Endometrium (tissue), 2 donors: Measurements from ENCODE around the gene MSI2.

Experiments used
- FAIRE-seq: peaks from 2 replicates; lab custom pipeline; 2012; peaks lifted over from hg19 to GRCh38; lab: Jason Lieb, UNC
- donor health status: control.
- donor health status: control.

The MSI2 gene

DNA sequence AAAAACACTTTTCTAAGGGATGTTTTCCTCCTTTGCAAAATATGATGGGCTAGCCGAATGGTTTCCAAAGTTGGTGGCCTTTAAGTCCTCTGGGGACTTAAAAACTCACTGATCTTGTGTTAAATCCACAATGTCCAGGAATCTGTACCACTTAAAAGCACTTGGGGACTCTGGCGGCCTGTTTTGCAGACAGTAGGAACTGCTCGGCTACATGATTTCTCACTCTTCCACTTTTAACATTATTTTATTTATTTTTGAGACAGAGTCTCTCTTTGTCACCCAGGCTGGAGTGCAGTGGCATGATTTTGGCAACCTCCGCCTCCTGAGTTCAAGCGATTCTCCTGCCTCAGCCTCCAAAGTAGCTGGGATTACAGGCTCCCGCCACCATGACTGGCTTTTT is 9.1 kb upstream of the MSI2 start:
- no peak for FAIRE-seq

DNA sequence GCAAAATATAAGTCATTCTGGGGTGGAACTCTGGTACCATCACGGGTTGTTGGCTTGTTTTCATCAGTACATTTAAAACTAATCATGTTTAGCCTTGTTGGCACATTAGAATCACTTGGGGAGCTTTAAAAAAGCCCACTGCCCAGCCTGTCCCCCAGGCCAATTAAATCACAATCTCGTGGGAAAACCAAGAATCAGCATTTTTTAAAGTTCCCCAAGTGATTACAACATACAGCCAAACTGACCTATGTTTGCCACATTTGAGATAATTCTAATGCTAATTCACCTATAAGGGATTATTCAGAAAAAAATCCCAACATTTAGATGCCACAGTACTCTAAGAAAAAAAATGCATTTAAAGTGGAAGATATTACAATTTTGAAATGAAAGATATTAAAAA is 8.4 kb upstream of the MSI2 start:
- FAIRE-seq = no peak

DNA sequence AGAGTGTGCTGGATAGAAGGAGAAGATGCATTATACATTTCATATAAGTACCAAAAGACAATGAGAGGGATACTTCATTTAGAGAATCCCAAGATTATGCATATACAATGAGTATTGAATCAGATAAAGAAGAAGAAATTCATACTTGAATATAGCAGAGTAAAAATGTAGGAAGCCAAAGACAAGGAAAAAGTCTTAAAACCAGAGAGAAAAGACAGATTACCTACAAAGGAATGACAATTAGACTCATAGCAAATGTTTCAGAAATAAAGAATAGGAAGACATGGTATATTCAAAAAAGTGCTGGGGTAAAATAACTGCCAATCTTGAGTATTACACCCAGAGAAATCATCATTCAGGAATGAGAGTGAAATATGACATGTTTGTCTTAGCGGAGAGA is 6.8 kb upstream of the MSI2 start:
- no peak for FAIRE-seq

DNA sequence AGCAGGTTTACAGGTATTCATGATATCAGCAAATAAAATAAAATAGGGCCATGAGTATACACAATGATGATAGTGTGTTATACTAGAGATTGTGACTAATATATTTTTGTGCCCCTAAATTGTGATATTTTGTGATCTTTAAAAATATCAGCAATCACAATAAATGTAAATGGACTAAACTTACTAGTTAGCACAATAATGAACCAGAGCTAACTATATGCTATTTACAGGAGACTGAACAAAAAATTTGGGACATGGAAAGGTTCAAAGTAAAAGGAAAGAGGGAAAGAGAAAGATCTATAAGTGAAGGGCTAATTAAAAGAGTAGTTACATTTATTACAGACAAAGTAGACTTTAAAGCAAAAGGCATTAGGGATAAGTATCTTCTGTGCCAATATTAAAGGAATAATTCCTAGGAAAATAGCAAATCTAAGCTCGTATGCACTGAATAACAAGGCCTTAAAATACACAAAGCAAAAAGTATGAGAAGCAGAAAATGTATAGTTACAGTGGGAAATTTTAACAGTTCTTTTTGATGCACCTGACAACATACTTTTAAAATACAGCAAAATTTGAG is 5.0 kb upstream of the MSI2 start:
- no peak for FAIRE-seq

DNA sequence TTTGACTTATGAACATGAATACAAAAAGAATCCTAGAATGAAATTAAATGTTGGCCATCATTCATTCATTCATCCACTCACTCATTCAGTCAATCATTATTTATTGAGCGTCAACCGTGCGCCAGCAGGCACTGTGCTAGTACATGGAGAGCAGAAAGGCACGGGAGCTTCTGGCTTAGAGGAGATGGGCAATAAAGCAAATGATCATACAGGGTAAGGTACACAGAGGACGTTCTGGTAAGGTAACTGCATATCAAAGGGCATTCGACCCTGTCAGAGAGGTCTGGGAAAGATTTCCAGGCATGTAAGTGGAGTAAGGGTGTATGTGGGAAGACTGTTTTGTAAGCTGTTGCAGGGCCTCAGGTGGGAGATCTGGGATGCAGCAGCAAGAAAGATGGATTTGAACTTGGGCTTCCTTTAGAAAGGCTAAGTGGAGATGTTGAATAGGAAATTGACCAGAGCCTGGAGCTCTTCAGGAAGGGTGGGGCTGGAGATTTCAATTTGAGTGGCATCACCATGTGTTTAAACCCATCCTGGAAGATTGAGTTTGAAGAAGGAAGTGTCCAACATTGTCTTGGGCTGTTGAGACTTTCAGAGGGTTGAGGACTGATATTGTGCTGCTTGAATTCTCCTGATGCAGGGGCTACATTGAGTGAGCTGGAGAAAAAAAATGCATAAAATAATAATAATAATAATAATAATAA is 2.8 kb upstream of the MSI2 start:
- FAIRE-seq = no peak

DNA sequence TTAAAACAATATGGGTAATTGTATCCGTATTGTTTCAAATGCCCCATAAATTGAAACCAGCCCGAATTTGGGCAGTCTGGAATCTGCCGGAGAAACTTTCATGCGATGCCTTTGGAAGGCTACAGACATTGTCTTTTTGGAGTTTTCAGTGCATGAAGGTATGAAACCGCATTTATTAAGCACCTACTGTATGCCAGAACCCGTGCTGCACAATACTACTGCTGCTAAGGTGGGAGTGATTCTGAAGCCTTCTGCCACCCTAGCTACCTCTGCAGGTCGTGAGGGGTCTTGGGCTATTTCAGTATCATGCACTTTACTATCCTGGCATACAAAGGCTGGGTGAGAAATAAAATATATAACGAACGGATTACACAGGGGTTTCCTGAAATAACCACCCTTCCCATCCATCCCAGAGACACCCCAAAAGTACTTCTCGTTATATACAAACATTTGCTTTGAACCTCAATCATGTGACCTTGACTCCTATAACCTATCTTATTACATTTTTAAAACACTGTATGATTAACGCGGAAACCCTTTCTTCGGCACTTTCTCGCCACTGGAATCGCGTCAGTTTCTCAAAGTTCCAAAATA is 1.0 kb upstream of the MSI2 start:
- no peak for FAIRE-seq

DNA sequence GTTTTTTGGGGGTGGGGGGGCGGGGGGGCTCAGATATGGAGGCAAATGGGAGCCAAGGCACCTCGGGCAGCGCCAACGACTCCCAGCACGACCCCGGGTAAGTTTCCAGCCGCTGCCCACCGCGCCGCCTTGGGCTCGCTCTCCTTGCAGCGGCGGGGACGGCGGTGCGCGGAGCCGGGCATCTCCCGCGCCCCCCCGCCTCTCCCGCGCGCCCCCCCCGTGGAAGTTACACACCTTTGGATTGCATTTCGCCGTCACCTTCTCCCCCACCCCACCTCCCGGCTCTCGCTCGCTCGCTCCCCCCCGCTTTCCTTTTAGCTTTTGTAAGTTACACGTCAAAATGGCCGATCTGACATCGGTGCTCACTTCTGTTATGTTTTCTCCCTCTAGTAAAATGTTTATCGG is 387 bp downstream of the MSI2 start:
- FAIRE-seq = no peak

DNA sequence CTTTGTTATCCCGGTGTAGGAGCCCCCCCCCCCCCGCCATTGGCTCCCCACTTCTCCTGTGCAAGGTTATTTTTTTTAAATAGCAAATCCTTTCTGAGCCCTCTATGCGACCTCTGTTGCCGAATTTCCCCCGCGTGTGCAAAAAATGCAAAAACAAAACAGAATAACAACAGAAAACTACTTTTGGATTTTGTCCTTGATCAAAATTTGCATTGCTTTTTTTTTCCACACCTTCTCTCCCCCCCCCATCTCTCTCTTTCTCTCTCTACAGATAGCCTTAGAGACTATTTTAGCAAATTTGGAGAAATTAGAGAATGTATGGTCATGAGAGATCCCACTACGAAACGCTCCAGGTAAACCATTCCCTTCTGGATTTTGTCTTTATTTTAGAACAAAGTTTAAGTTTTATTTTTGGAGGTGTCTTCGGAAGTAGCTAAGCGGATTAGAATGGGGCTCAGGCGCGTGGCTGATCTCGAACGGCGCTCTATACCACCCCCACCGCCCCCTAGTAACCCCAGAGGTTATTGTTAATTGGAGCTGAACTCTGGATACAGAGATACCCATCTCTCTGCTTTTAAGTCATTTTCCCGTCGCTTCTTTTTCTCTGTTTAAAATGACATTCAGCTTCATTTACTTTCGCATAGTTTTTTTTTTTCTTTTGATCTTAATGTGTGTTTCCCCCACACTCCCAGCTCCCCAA is 1.0 kb downstream of the MSI2 start:
- no peak for FAIRE-seq

DNA sequence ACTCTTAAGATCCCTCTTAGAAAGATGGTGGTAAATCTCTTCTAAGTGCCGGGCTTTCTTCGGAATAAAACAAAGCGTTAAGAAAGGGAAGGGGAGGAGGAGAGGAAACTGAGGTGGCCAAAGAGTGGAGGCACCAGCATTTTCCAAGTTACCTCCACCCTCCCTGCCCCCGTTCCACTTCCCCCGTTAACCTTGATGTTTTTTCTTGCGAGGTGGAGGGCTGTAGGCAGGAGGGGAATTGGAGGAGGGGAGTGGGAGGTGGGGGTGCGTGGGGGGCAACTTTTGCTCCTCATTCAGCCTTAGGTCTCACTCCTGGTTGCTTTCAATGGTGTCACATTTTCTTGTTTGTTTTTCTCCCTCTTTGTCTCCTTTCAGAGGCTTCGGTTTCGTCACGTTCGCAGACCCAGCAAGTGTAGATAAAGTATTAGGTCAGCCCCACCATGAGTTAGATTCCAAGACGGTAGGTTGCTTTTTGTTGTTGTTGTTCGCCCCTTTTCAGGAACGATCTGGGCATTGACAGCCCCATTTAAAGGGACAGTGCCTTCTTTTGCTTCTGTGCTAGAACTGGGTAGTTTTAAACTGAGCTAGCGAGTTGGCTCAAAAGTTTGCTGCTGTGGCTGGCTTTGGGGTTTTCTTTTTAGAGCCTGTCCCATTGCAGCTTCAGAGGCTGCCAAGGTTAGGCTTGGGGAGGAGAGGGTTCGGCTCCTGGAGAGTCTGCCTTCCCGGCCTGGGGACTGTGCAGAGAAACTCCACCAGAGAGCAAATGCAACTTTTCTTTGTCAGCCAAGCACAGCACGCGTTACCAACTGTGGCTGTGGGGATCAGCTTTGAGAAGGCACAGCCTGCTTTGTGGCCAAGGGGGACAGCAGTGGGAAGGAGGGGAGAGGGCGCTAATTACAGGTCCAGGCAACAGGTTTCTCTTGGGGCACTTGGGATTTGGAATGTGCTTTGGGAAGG is 1.9 kb downstream of the MSI2 start:
- no peak for FAIRE-seq

DNA sequence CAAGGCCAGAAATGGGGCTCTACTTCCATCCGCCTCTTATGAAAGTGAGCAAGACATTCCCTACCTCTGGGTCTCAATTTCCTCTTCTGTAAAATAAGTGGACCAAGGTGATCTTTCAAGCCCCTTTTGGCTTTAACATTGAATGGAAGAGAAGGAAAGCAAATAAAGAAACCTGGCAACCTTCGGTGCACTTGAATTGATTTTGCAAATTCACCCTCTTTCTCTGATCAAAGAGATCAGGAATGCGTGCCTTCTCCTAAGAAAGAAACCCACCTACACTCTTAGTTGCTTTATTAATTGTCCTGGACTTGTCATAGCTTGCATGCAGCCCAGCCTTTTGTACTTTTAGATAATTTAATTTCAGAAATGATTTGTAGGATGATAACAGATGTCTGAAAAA is 3.0 kb downstream of the MSI2 start:
- no peak for FAIRE-seq

DNA sequence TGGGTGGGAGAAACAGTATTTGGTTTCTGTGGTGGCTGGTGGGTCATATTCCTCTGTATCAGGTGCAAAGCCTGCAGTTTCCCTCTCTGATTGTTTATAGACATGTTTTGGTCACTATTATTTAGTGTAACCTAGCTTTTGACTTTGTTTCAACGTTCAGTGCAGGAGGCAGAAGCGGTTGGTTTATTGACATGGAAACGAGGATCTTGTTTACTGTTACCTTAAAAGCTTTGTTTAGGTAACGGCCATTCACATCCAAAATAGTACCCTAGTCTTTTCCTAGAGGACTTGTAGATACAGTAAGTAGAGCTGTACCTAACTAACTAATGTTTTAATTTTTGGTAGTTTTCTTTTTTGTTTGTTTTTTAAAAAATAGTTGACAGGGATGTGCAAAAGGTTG is 3.5 kb downstream of the MSI2 start:
- no peak for FAIRE-seq

DNA sequence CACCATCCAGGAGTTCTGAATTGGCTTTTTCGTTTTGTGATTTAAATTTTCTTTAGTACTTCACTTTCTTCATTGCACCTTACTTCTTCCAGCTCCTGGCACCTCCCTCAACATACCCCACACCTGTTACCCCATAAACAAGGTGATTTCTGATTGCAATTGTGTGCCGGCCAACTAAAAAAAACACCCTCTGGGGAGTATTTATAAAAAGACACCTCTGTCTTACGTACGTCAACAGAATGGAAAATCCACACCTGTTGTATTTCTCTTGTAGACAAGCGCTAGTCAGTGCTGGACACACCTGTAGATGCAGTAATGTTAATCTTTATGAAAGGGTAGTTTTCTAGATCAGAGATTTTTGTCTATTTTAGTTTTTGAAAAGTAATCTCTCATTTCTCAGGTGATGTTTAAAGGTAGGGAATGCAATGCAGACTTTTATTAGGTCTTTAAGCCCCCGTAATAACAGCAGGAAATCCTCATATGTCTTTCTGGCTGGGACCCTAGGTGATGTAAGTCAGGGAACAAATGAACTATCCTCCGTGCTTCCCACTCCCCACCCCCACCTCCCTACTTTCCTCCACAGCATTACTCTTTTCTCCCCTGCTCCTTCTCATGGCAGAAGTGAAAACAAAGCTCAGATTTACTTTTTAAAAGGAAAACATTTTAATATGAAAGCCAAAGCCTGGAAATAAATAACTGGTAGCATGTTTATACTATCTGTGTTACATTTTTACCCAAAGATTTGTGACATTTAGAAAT is 4.2 kb downstream of the MSI2 start:
- no peak for FAIRE-seq

DNA sequence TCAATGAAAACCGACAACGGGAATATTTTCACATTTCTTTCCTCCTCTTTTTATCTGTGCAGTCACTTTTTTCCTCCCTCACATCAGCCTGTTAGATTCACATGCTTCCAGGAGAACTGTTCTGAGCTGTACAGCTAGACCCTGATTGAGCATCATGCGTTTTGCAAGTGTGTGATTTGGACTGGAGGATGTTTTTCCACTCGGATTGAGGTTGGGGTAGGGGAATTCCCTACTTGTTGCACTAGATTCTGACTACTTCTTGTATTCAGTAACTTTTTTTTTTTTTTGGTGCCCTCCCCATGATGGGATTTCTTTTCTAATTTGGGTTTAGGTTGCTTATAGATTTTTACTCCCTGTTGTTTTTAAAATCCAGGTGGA is 4.8 kb downstream of the MSI2 start:
- FAIRE-seq = no peak

DNA sequence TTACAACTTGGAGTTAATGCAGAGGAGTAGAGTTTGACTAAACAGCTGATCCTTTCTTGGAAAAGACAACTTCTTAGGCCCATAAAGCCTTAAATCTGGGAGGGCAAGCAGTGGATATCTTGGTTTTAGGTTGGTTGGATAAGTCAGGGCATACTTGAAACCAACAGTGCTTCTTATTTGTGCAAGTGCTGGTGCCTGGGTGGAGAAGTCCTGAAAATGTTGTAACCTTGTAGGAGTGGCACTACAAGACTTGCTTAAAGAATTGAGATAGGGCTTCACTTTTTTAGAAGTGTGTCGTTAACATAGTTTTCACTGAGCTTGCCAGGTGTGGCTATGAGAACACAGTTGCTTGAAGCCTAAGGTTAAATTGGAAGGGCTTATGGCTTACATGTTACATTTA is 6.2 kb downstream of the MSI2 start:
- no peak for FAIRE-seq

DNA sequence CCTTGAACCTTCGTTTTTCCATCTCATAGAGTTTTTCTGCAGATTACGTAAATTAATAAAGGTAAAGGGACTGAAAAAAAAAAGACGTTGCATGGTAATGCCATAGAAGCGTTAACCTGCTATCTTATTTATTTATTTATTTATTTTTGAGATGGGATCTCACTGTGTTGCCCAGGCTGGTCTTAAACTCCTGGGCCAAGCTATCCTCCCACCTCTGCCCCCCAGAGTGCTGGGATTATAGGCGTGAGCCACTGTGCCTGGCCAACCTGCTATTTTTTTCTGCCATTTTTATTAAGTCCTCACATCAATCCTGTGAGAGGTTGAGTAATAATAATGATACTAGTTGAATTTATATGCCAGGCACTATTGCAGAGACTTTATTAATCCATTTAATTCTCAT is 7.9 kb downstream of the MSI2 start:
- no peak for FAIRE-seq

DNA sequence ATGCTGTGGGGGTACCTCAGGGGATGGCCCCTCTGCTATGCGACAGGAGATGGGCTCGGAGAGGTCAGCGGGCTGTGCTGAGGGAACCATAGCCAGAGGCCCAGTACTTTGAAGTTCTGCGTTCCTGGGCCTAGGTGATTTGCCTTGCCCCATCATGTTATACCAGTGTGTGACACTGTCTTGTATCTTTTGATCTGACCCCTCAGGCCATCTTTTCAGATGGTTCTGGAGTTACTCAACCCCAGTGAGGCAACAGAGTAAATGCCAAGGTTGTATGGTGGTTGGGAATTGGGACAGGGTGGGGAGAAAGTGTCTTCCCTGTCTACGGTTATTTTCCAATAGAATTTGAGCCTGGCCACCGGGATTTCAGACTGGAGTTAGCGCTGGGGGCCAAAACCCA is 8.5 kb downstream of the MSI2 start:
- no peak for FAIRE-seq

DNA sequence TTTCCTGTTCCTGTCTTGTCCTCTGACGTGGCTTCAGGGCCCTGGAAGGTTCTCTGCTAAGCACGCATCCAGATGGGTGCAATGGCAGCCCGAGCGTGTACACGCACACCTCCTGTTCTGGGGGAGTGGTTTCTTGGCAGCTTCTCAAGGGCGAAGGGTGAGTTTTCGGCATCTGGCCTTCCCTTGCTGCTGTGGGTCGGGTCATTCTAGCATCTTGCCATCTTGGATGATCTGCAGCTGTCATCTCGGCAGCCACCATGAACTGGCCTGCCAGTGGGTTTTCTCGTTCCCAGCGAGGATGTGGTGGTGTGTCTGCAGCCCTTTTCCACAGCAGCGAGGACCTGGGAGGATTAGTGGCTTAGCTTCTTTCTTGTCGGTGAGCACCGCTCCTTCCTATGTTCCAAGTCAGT is 10.6 kb downstream of the MSI2 start:
- FAIRE-seq = no peak

DNA sequence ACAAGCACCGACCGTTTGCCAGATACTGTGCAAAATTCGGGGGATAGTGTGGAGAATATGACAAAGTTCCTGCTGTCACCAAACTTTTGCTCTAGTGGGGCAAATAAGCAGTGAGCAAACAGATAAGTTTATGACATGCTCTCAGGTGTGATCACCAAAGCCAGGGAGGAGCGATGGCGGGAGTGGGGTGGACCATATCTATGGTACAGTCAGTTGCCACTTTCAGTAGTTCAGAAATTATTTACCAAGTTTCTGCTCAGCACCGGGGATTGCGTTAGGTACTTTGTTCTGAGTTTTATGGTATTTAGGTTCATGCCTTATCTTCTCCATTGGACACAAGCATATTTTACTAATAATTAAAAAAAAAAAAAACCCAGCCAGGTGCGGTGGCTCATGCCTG is 11.9 kb downstream of the MSI2 start:
- no peak for FAIRE-seq

DNA sequence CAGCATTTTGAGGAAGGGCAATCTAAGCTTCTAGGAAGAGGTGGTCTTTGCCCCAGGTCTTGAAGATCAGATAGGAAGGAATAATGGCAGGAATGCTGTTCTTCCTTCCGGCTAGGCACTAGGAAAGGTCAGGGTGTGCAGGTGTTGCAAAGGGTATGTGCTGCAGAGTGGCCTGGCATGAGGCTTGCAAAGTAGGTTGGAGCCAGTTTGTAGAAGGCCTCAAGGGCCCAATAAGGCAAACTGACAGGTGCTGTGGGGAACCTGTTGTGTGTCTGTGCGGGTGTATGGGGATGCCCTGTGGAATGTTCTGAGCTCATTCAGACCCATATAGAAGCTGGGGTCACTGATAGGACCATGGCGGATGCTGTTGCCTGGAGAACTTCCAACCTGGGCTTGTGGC is 12.7 kb downstream of the MSI2 start:
- no peak for FAIRE-seq

DNA sequence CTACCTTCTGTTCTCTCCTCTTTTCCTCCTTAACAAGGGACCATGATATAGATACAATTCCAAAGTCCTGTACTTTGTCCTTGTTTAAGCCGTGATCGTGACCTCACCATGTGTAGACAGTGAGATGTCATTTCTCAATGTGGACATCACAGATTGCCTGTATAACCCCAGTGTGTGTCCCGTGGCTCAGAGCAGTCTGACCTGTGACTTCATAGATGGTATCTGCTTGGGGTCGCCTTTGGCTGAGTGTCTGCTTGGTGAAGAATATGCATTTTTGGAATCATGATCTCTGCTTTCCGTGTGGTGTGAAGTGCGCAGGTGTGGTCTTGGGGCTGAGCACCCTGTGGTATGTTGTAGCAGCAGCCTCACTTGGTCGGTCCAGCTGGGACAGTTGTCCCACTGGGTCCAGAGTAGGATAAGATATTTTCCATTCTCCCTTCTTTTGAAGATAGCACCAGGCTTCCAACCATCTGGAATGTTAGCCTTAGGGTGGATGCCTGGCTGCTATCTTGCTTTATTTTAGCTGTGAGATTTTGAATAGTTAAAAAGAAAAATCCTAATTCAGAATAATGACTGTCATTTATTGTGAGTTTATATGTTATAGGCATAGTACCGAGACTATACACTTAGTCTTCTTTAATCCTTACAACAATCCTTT is 13.4 kb downstream of the MSI2 start:
- no peak for FAIRE-seq

DNA sequence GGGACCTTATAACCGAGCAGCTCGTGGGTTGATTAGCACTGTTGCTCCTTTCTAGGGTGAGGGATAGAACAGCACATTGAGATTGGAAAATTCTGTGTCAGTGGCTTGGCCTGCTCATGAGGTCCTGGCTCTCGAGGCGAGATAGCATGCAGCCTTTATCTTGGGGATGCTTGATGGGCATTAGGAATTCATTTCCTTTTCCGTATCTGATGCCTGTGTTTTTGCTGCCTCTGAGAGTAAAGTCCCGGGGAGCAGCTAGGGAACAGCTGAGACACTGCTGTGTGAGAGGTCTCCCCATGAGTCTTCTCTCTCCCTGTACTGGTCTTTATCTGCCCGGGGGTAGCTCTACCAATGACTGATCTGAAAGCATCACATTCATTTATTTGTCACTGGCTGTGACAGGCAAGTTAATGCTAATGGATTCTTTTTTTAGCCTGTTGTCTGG is 14.5 kb downstream of the MSI2 start:
- FAIRE-seq = no peak
